ENCODE data around the gene ABCB10.
A peak's percentile ranks its signal among the peaks of the same experiment; 100 is the strongest.
"Not testable (repeated sequence)": the region's sequence is repeated elsewhere in the genome, so short reads cannot be mapped to it uniquely, and the experiment has no call there.

The ABCB10 gene

GRCh38 chr1:229531326-229531725, 27.2 kb downstream of the ABCB10 start:
- DNase-seq, result no peak

- no peak for DNase-seq
These were observed 28.9 kb downstream of the ABCB10 start for GRCh38 chr1:229529639-229530038.

GRCh38 chr1:229526695-229527094, 31.8 kb downstream of the ABCB10 start:
- no peak for DNase-seq

GRCh38 chr1:229523052-229523451, 35.5 kb downstream of the ABCB10 start:
- DNase-seq, result no peak

GRCh38 chr1:229514578-229515275, 43.8 kb downstream of the ABCB10 start:
- peak; percentile 72 for DNase-seq

- not testable (repeated sequence) for DNase-seq
These were observed 46.9 kb downstream of the ABCB10 start for GRCh38 chr1:229511625-229512024.

- DNase-seq, result not testable (repeated sequence)
These were observed 47.3 kb downstream of the ABCB10 start for GRCh38 chr1:229511201-229511600.

GRCh38 chr1:229509576-229509975, 48.9 kb downstream of the ABCB10 start:
- DNase-seq, result no peak

- DNase-seq, result no peak
These were observed 49.6 kb downstream of the ABCB10 start for GRCh38 chr1:229508823-229509337.

- peak; percentile 97 for DNase-seq
These were observed 50.3 kb downstream of the ABCB10 start, which contains the start of gene NUP133 for GRCh38 chr1:229507951-229508822. Gene NUP133, minus strand, starts transcription at chr1:229508341. Its CDS starts 92 bp downstream, at chr1:229508249.

- no peak for DNase-seq
These were observed 51.0 kb downstream of the ABCB10 start for GRCh38 chr1:229507502-229507901.

- no peak for DNase-seq
These were observed 51.9 kb downstream of the ABCB10 start for GRCh38 chr1:229506633-229507032.

- DNase-seq, result no peak
These were observed 62.7 kb downstream of the ABCB10 start for GRCh38 chr1:229495782-229496181.

GRCh38 chr1:229487181-229487580, 71.3 kb downstream of the ABCB10 start:
- DNase-seq, result no peak

- DNase-seq, result no peak
These were observed 73.2 kb downstream of the ABCB10 start for GRCh38 chr1:229485318-229485717.

GRCh38 chr1:229482511-229482910, 76.0 kb downstream of the ABCB10 start:
- no peak for DNase-seq

GRCh38 chr1:229480495-229480894, 78.0 kb downstream of the ABCB10 start:
- DNase-seq, result no peak

GRCh38 chr1:229479660-229480399, 78.7 kb downstream of the ABCB10 start:
- no peak for DNase-seq

- no peak for DNase-seq
These were observed 79.7 kb downstream of the ABCB10 start for GRCh38 chr1:229478852-229479251.

GRCh38 chr1:229475859-229476258, 82.6 kb downstream of the ABCB10 start:
- DNase-seq, result not testable (repeated sequence)

GRCh38 chr1:229474509-229474908, 84.0 kb downstream of the ABCB10 start:
- no peak for DNase-seq

GRCh38 chr1:229471175-229471574, 87.3 kb downstream of the ABCB10 start:
- no peak for DNase-seq

GRCh38 chr1:229470406-229471043, 88.0 kb downstream of the ABCB10 start:
- no peak for DNase-seq

All from NCI-H1694 treated with DMSO at 0.1 percent for 48 hours (cell line).